CD14-positive monocyte (primary cell): Measurements from ENCODE around the gene BEST1. TPM values are rescaled to one million over a fixed set of nuclear protein-coding genes. Genes with fewer than 3 reads are reported as not detected.

Experiments
- DNase-seq, 3 donors: peaks; one replicate each; pipeline ENCODE4 v3.0.0-alpha.2; 2011 to 2022
- H2AFZ ChIP-seq: 2 replicates; pipeline ENCODE4 v1.6.0; 2012; ENCODE audit warnings: mild to moderate bottlenecking, low read depth, low read length, inconsistent platforms; ENCODE audit not compliant: insufficient read depth, poor library complexity, severe bottlenecking
- H3K27ac ChIP-seq, 2 donors: 1 replicate in 1 of 2; 2 replicates in 1 of 2; pipeline ENCODE4 v1.5.1; 2012 to 2013; ENCODE audit warnings: low read length in 2 of 2, control low read depth in 1 of 2, inconsistent platforms in 1 of 2, low read depth in 1 of 2, mild to moderate bottlenecking in 1 of 2
- H3K27me3 ChIP-seq, 2 donors: one replicate each; pipeline versions ENCODE4 v1.6.0 to v1.6.1; 2011 to 2013; ENCODE audit warnings: low read length in 2 of 2; ENCODE audit not compliant: control insufficient read depth in 2 of 2, insufficient read depth in 2 of 2
- H3K36me3 ChIP-seq, 2 donors: replicated peaks in 1 of 2; 1 replicate in 1 of 2; 2 replicates in 1 of 2; pipeline versions ENCODE4 v1.5.1 to v1.6.1; 2012 to 2013; ENCODE audit warnings: low read length in 2 of 2, control low read depth in 1 of 2, inconsistent platforms in 1 of 2, mild to moderate bottlenecking in 1 of 2; ENCODE audit not compliant: insufficient read depth in 2 of 2, control insufficient read depth in 1 of 2
- H3K4me1 ChIP-seq, 2 donors: 1 replicate in 1 of 2; 2 replicates in 1 of 2; pipeline versions ENCODE4 v1.5.1 to v1.6.1; 2012 to 2013; ENCODE audit warnings: low read length in 2 of 2, control low read depth in 1 of 2, inconsistent platforms in 1 of 2, mild to moderate bottlenecking in 1 of 2, moderate library complexity in 1 of 2; ENCODE audit not compliant: insufficient read depth in 2 of 2, control insufficient read depth in 1 of 2
- H3K4me2 ChIP-seq: replicated peaks from 2 replicates; pipeline ENCODE3; 2012; ENCODE audit warnings: low read length, moderate library complexity, mild to moderate bottlenecking; ENCODE audit not compliant: poor library complexity, severe bottlenecking; ENCODE audit errors: extremely low read depth
- H3K4me3 ChIP-seq, 3 experiments: fragments of 200-600 bp in 1 of 3; sonication (generic) in 1 of 3; replicated peaks in 1 of 3; 1 replicate in 2 of 3; 2 replicates in 1 of 3; pipeline ENCODE4 v1.5.1; 2011 to 2013; ENCODE audit warnings: low read length in 3 of 3, mild to moderate bottlenecking in 3 of 3, control low read depth in 2 of 3, low read depth in 2 of 3, inconsistent platforms in 1 of 3, moderate library complexity in 1 of 3
- H3K79me2 ChIP-seq: 2 replicates; pipeline ENCODE4 v1.6.0; 2012; ENCODE audit warnings: mild to moderate bottlenecking, control low read depth, inconsistent platforms, low read length, moderate library complexity; ENCODE audit not compliant: insufficient read depth
- H3K9ac ChIP-seq: 2 replicates; pipeline ENCODE4 v1.6.0; 2017; ENCODE audit warnings: low read length, mild to moderate bottlenecking; ENCODE audit not compliant: insufficient read depth, poor library complexity, severe bottlenecking
- H3K9me3 ChIP-seq, 2 donors: replicated peaks in 1 of 2; 1 replicate in 1 of 2; 2 replicates in 1 of 2; pipeline versions ENCODE4 v1.5.1 to v1.6.1; 2012 to 2013; ENCODE audit warnings: low read length in 2 of 2, control low read depth in 1 of 2; ENCODE audit not compliant: control insufficient read depth in 1 of 2, insufficient read depth in 1 of 2
- H4K20me1 ChIP-seq: 2 replicates; pipeline ENCODE4 v1.6.0; 2012; ENCODE audit warnings: mild to moderate bottlenecking, low read length, control low read depth, moderate library complexity; ENCODE audit not compliant: insufficient read depth
- H3K27ac Mint-ChIP-seq, 7 donors: one replicate each; pipeline ENCODE4 v1.8.0; 2020; ENCODE audit warnings: mild to moderate bottlenecking in 7 of 7, mixed read lengths in 7 of 7, moderate library complexity in 6 of 7, inconsistent platforms in 2 of 7
- H3K27me3 Mint-ChIP-seq, 3 donors: one replicate each; pipeline ENCODE4 v1.8.0; 2021 to 2022; ENCODE audit warnings: low read depth in 3 of 3, mild to moderate bottlenecking in 3 of 3, mixed read lengths in 3 of 3, moderate library complexity in 3 of 3, inconsistent platforms in 1 of 3
- H3K36me3 Mint-ChIP-seq, 2 donors: one replicate each; pipeline ENCODE4 v1.8.0; 2020; ENCODE audit warnings: mixed read lengths in 2 of 2, inconsistent platforms in 1 of 2, mild to moderate bottlenecking in 1 of 2
- H3K4me1 Mint-ChIP-seq: one replicate; pipeline ENCODE4 v1.8.0; 2020; ENCODE audit warnings: mild to moderate bottlenecking, mixed read lengths
- H3K4me3 Mint-ChIP-seq, 2 donors: one replicate each; pipeline ENCODE4 v1.8.0; 2020; ENCODE audit warnings: mild to moderate bottlenecking in 2 of 2, mixed read lengths in 2 of 2, moderate library complexity in 1 of 2
- H3K9me3 Mint-ChIP-seq, 7 donors: one replicate each; pipeline ENCODE4 v1.8.0; 2020 to 2022; ENCODE audit warnings: mixed read lengths in 7 of 7, mild to moderate bottlenecking in 6 of 7, moderate library complexity in 6 of 7, inconsistent platforms in 2 of 7
- WGBS: methylation state at CpG from one replicate; pipeline ENCODE4 v1.1.5; 2013; ENCODE audit warnings: missing lambda C conversion rate; ENCODE audit not compliant: insufficient coverage; 5-methylcytosine and 5-hydroxymethylcytosine counted together
- intact Hi-C, 2 donors: fragments of 100-400 bp; cut with micrococcal nuclease; formaldehyde crosslinking; loops; one replicate each; pipeline versions ENCODE4 v1.15.0 to v1.15.1; 2023
- polyA plus RNA-seq, 3 donors: library from polyadenylated mRNA; depleted of rRNA in 1 of 3; unstranded in 2 of 3; stranded (reverse) in 1 of 3; fragments of 300-500 nt in 2 of 3; fragments of >200 nt in 1 of 3; fragmentation: Illumina TruSeq in 2 of 3; gene quantifications; 1 replicate in 2 of 3; 2 replicates in 1 of 3; pipeline ENCODE4 v1.2.3, GENCODE V29; 2012 to 2021
- TF ChIP-seq, protein P1 (sequence below): fragments of 200-600 bp; IDR thresholded peaks from one replicate; pipeline ENCODE4 v1.8.0; 2022; ENCODE audit warnings: antibody characterized with exemption, mild to moderate bottlenecking

BEST1 gene
- polyA plus RNA-seq, 3 donors, result 5.9 to 24.9 (median 7.4) TPM

DNA sequence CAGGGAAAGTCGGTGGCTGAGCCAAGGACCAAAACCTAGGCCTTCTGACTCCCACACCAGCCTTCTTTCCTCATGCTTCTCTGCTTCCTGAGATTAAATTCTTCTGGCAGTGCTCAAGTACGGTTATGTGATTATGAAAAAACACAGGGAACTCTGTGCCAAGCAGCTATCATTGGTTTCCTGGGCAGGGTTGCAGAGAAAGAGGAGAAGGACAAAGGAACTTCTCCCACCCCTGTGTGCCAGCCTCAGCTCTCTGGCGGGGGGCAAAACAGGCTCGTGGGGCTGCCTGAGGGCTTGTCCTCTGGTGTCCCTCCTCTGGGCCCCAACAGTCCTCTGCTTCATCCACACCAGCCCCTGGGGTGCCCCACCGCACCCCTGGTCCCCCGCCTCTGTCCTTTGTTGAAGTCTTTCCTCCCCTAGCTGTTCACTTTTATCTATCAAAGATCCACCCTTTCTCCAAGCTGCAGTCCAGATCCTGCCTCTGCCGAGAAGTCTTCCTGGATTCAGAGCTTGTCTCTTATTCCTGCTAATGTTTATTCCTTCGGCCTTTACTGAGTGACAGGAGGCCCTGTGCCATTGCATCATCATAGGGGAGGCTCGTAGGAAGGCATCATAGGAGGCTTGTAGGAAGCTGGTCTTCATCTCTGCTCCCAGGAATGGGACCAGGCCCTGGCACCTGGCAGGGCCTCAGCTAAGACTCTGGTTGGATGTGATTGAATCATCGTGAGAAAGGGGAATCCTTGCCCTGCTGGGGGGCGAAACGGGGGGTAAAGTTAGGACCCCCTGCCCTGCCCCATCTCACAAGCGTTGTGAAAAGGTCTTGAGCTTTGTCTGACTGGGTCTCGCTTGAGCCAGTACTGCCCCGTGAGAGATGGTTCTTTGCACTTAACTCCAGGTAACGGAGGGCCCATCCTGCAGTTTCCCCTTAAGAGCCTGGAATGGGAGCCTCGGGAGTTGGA lies 28.8 kb downstream of the BEST1 start:
- H3K27ac ChIP-seq, result no peak overlapping the region
- Mint-ChIP-seq H3K36me3 (peaks cover 0 to 9% of the 10 kb centered on the region in 2 donors), H3K4me3 (peak overlapping the region in 1 of 2 donors; percentile 42), H3K9me3 (no peaks in the 10 kb centered on the region), H3K27me3 (peaks cover 0 to 8% (median 6%) of the 10 kb centered on the region in 3 donors), H3K27ac (peak overlapping the region in 5 of 7 donors; percentile 47 to 80 (median 62)), H3K4me1 (peaks cover 50% of the 10 kb centered on the region)
- H3K4me3 ChIP-seq, result no peak overlapping the region
- H2AFZ ChIP-seq, result peak overlapping the region; percentile 11
- intact Hi-C loops, result no loop called here
- TF ChIP-seq, protein P1, sequence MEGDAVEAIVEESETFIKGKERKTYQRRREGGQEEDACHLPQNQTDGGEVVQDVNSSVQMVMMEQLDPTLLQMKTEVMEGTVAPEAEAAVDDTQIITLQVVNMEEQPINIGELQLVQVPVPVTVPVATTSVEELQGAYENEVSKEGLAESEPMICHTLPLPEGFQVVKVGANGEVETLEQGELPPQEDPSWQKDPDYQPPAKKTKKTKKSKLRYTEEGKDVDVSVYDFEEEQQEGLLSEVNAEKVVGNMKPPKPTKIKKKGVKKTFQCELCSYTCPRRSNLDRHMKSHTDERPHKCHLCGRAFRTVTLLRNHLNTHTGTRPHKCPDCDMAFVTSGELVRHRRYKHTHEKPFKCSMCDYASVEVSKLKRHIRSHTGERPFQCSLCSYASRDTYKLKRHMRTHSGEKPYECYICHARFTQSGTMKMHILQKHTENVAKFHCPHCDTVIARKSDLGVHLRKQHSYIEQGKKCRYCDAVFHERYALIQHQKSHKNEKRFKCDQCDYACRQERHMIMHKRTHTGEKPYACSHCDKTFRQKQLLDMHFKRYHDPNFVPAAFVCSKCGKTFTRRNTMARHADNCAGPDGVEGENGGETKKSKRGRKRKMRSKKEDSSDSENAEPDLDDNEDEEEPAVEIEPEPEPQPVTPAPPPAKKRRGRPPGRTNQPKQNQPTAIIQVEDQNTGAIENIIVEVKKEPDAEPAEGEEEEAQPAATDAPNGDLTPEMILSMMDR, result no peak
- DNase-seq, result no peak
- 65% methylated on average over 15 of the region's 17 CpGs for WGBS
- H3K9ac ChIP-seq, result no peak overlapping the region
- no peaks in the 10 kb centered on the region for H4K20me1 ChIP-seq
- no peaks in the 10 kb centered on the region for H3K79me2 ChIP-seq
- no peaks in the 10 kb centered on the region for H3K36me3 ChIP-seq
- no peaks in the 10 kb centered on the region for H3K27me3 ChIP-seq
- no peaks in the 10 kb centered on the region for H3K9me3 ChIP-seq
- peaks cover 26 to 41% of the 10 kb centered on the region in 2 donors for H3K4me1 ChIP-seq
- H3K4me2 ChIP-seq, result no peak overlapping the region

DNA sequence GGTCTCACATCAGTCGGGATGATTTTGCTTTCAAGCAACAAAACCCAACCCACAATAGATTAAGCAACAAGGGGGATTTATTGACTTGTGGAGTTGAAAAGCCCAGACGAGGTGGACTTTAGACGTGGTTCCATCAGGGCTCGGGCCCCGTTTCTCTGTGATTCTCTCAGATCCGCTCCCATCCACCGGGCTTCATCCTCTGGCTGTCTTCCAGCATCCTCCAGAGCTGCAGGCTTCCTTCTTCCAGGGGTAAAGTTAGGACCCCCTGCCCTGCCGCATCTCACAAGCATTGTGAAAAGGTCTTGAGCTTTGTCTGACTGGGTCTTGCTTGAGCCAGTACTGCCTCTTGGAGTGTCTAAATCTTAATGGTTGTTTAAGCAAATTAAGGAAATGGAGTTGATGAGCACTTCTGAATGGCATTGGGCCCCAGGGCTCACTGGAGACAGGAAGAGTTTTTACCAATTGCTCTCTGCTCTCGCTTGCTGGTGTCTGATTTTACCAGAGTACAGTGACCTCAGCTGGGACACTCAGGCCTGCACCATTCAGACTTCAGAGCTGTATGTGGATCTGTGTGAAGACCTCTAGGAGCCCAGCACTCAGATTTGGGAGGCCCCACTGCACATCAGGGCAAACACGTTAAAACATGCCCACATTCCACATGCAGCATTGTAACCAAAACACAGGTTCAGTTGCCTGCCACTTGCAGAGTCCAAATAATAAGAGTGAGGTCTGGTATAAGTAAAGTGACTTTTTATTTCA lies 30.8 kb downstream of the BEST1 start:
- Mint-ChIP-seq H3K36me3 (peaks cover 0 to 3% of the 10 kb centered on the region in 2 donors), H3K9me3 (peaks cover 0 to 2% (median 0%) of the 10 kb centered on the region in 7 donors), H3K27ac (peak overlapping the region in 6 of 7 donors; percentile 2 to 79 (median 43)), H3K27me3 (peaks cover 1 to 8% (median 3%) of the 10 kb centered on the region in 3 donors), H3K4me3 (no peak overlapping the region), H3K4me1 (peaks cover 42% of the 10 kb centered on the region)
- no peak overlapping the region for H3K4me3 ChIP-seq
- DNase-seq, result no peak
- no peaks in the 10 kb centered on the region for H3K79me2 ChIP-seq
- H2AFZ ChIP-seq, result no peak overlapping the region
- H4K20me1 ChIP-seq, result no peaks in the 10 kb centered on the region
- H3K27ac ChIP-seq, result no peak overlapping the region
- H3K4me2 ChIP-seq, result no peak overlapping the region
- no peak overlapping the region for H3K9ac ChIP-seq
- peaks cover 25 to 35% of the 10 kb centered on the region in 2 donors for H3K4me1 ChIP-seq
- no peaks in the 10 kb centered on the region for H3K36me3 ChIP-seq
- no peaks in the 10 kb centered on the region for H3K9me3 ChIP-seq
- H3K27me3 ChIP-seq, result no peaks in the 10 kb centered on the region
- TF ChIP-seq, protein P1, result no peak
- 93% methylated on average over 7 of the region's 10 CpGs for WGBS
- intact Hi-C loops, result loop anchor here in 1 of 2 donors (5.0 kb wide), 1 partner anchor 36 kb away; no protein-coding TSS in a partner anchor
